Measurements from ENCODE around the gene CSRP2. TPM values are rescaled to one million over a fixed set of nuclear protein-coding genes. Genes with fewer than 3 reads are reported as not detected.

The CSRP2 gene
- total RNA-seq, 4 donors from 2014 or later: 10.1 to 24.4 (median 15.8) TPM

- WGBS: 70% methylated on average over 8 of the region's 8 CpGs
- H3K27ac ChIP-seq: no peak overlapping the region
- TF ChIP-seq POLR2AphosphoS5 (IDR thresholded peaks at IDR 0.05) (no peak), CTCF (IDR thresholded peaks at IDR 0.05) (no peak), POLR2A (IDR thresholded peaks at IDR 0.05) (no peak), EP300 (IDR thresholded peaks at IDR 0.05) (no peak)
- DNase-seq (ENCODE audit: low spot score in 2 of 2): no peak
- H3K36me3 ChIP-seq: no peaks in the 10 kb centered on the region
- H3K27me3 ChIP-seq: no peaks in the 10 kb centered on the region
- no peaks in the 10 kb centered on the region for H3K4me1 ChIP-seq
- no peaks in the 10 kb centered on the region for H3K9me3 ChIP-seq
- no peak overlapping the region for H3K4me3 ChIP-seq
Measured at GRCh38 chr12:76866726-76867125, 12.1 kb downstream of the CSRP2 start.

- H3K4me3 ChIP-seq: no peak overlapping the region
- H3K9me3 ChIP-seq: no peaks in the 10 kb centered on the region
- TF ChIP-seq POLR2AphosphoS5 (IDR thresholded peaks at IDR 0.05) (no peak), POLR2A (IDR thresholded peaks at IDR 0.05) (no peak), CTCF (IDR thresholded peaks at IDR 0.05) (no peak)
- H3K27me3 ChIP-seq: no peaks in the 10 kb centered on the region
- WGBS: 62% methylated on average over 8 of the region's 8 CpGs
- no peaks in the 10 kb centered on the region for H3K4me1 ChIP-seq
- H3K36me3 ChIP-seq: no peaks in the 10 kb centered on the region
- no peak overlapping the region for H3K27ac ChIP-seq
- DNase-seq (ENCODE audit: low spot score in 2 of 2): no peak
Measured at GRCh38 chr12:76866151-76866567, 12.7 kb downstream of the CSRP2 start.

GRCh38 chr12:76864791-76865400 is 13.9 kb downstream of the CSRP2 start:
- TF ChIP-seq POLR2AphosphoS5 (IDR thresholded peaks at IDR 0.05) (no peak), EP300 (IDR thresholded peaks at IDR 0.05) (no peak), POLR2A (IDR thresholded peaks at IDR 0.05) (no peak), CTCF (IDR thresholded peaks at IDR 0.05) (no peak)
- Histone ChIP-seq H3K27me3 (no peaks in the 10 kb centered on the region), H3K4me1 (no peaks in the 10 kb centered on the region), H3K36me3 (no peaks in the 10 kb centered on the region), H3K9me3 (no peaks in the 10 kb centered on the region), H3K27ac (no peak overlapping the region), H3K4me3 (no peak overlapping the region)
- 85% methylated on average over 2 of the region's 2 CpGs for WGBS
- DNase-seq (ENCODE audit: low spot score in 2 of 2): no peak

- 40% methylated on average over 4 of the region's 4 CpGs for WGBS
- no peak overlapping the region for H3K4me3 ChIP-seq
- H3K36me3 ChIP-seq: no peaks in the 10 kb centered on the region
- no peaks in the 10 kb centered on the region for H3K9me3 ChIP-seq
- DNase-seq (ENCODE audit: low spot score in 2 of 2): no peak
- no peaks in the 10 kb centered on the region for H3K27me3 ChIP-seq
- H3K27ac ChIP-seq: no peak overlapping the region
- no peak for TF ChIP-seq EP300 (IDR thresholded peaks at IDR 0.05)
- no peak for TF ChIP-seq POLR2AphosphoS5 (IDR thresholded peaks at IDR 0.05)
- no peak for TF ChIP-seq POLR2A (IDR thresholded peaks at IDR 0.05)
- no peak for TF ChIP-seq CTCF (IDR thresholded peaks at IDR 0.05)
- no peaks in the 10 kb centered on the region for H3K4me1 ChIP-seq
Measured at GRCh38 chr12:76863837-76864236, 15.0 kb downstream of the CSRP2 start.

GRCh38 chr12:76863005-76863670 is 15.7 kb downstream of the CSRP2 start:
- WGBS: 79% methylated on average over 12 of the region's 12 CpGs
- H3K27ac ChIP-seq: no peak overlapping the region
- DNase-seq (ENCODE audit: low spot score in 2 of 2): no peak
- no peaks in the 10 kb centered on the region for H3K36me3 ChIP-seq
- TF ChIP-seq EP300 (IDR thresholded peaks at IDR 0.05): no peak
- no peak for TF ChIP-seq POLR2AphosphoS5 (IDR thresholded peaks at IDR 0.05)
- no peak for TF ChIP-seq POLR2A (IDR thresholded peaks at IDR 0.05)
- no peak for TF ChIP-seq CTCF (IDR thresholded peaks at IDR 0.05)
- no peaks in the 10 kb centered on the region for H3K4me1 ChIP-seq
- H3K9me3 ChIP-seq: no peaks in the 10 kb centered on the region
- H3K27me3 ChIP-seq: no peaks in the 10 kb centered on the region
- H3K4me3 ChIP-seq: no peak overlapping the region

Measured in suprapubic skin (tissue), 4 donors.